HG02642 (cell line): ENCODE results near the gene CAMK2N1.

ENCODE experiments used
- ATAC-seq: cut with Tn5 transposase; IDR thresholded peaks from one replicate; pipeline ENCODE4 v1.9.1; 2021; ENCODE audit warnings: mild to moderate bottlenecking; ENCODE audit not compliant: unreplicated experiment, poor library complexity

Gene CAMK2N1

GRCh38 chr1:20448671-20449071 is 37.3 kb downstream of the CAMK2N1 start:
- ATAC-seq = no peak

- ATAC-seq = no peak
These were observed 38.2 kb downstream of the CAMK2N1 start for GRCh38 chr1:20447794-20448193.

GRCh38 chr1:20446796-20447195 is 39.2 kb downstream of the CAMK2N1 start:
- no peak for ATAC-seq

GRCh38 chr1:20445956-20446355 is 40.1 kb downstream of the CAMK2N1 start:
- ATAC-seq = no peak

- ATAC-seq = no peak
These were observed 42.1 kb downstream of the CAMK2N1 start for GRCh38 chr1:20443703-20444586.

GRCh38 chr1:20442920-20443625 is 42.9 kb downstream of the CAMK2N1 start:
- ATAC-seq = no peak

- no peak for ATAC-seq
These were observed 45.2 kb downstream of the CAMK2N1 start for GRCh38 chr1:20440785-20441200.

- ATAC-seq = no peak
These were observed 46.7 kb downstream of the CAMK2N1 start for GRCh38 chr1:20439282-20439681.

GRCh38 chr1:20437640-20438039 is 48.4 kb downstream of the CAMK2N1 start:
- no peak for ATAC-seq

- ATAC-seq = no peak
These were observed 53.1 kb downstream of the CAMK2N1 start for GRCh38 chr1:20432891-20433290.
